HepG2 (cell line): ENCODE data around the gene E2F1. TPM values are rescaled to one million over a fixed set of nuclear protein-coding genes. Genes with fewer than 3 reads are reported as not detected.

Source experiments
- PRDM4 ChIP-seq: sonication (generic); formaldehyde crosslinking; IDR thresholded peaks from 2 replicates; pipeline ENCODE4 v1.9.0; 2021; ENCODE audit warnings: missing genetic modification reagents, borderline replicate concordance
- STAT6 ChIP-seq: sonication (generic); formaldehyde crosslinking; IDR thresholded peaks from 2 replicates; pipeline ENCODE4 v1.4.0; 2020; ENCODE audit warnings: missing genetic modification reagents, mild to moderate bottlenecking, borderline replicate concordance
- TOPORS ChIP-seq: sonication (generic); formaldehyde crosslinking; IDR thresholded peaks from 2 replicates; pipeline ENCODE4 v1.8.0; 2023; ENCODE audit warnings: mild to moderate bottlenecking, missing genetic modification reagents
- ZKSCAN1 ChIP-seq: fragments of 150-350 bp; IDR thresholded peaks from 2 replicates; pipeline ENCODE4 v1.6.1; 2014; ENCODE audit warnings: low read length
- ZNF776 ChIP-seq: sonication (generic); formaldehyde crosslinking; IDR thresholded peaks from 2 replicates; pipeline ENCODE4 v1.4.0; 2020; ENCODE audit warnings: mild to moderate bottlenecking, missing genetic modification reagents
- polyA plus RNA-seq, 8 experiments: library from polyadenylated mRNA; depleted of rRNA in 3 of 8; stranded (reverse) in 7 of 8; unstranded in 1 of 8; fragments of >200 nt; fragmentation: Illumina TruSeq in 4 of 8; extraction: Trizol in 4 of 8; gene quantifications; 2 replicates each; pipeline versions ENCODE4 v1.2.1 to v1.2.3, GENCODE V29; 2011 to 2016; ENCODE audit warnings: low read depth in 4 of 8, missing spikeins in 1 of 8, mixed read lengths in 1 of 8; ENCODE audit not compliant: insufficient read depth in 1 of 8
- total RNA-seq, 5 experiments: library from RNA; depleted of rRNA; stranded (reverse); fragments of >200 nt; fragmentation: Illumina TruSeq; extraction: Trizol; gene quantifications; 2 replicates each; pipeline ENCODE4 v1.2.3, GENCODE V29; 2016; ENCODE audit warnings: low read depth in 1 of 5
- TF ChIP-seq, protein P1 (sequence below): IDR thresholded peaks from 2 replicates; pipeline ENCODE4 v1.6.1; 2016; ENCODE audit warnings: missing genetic modification reagents, missing compliant biosample characterization
- TF ChIP-seq, protein P2 (sequence below): sonication (generic); formaldehyde crosslinking; IDR thresholded peaks from 2 replicates; pipeline ENCODE4 v1.4.0; 2020; ENCODE audit warnings: missing genetic modification reagents, borderline replicate concordance
- TF ChIP-seq, protein P3 (sequence below), 2 experiments: sonication (generic) in 1 of 2; formaldehyde crosslinking in 1 of 2; IDR thresholded peaks; 2 replicates each; pipeline versions ENCODE4 v1.4.0 to v1.6.1; 2018 to 2020; ENCODE audit warnings: missing genetic modification reagents in 2 of 2, borderline replicate concordance in 1 of 2, low read depth in 1 of 2, mild to moderate bottlenecking in 1 of 2, missing biosample characterization in 1 of 2
- TF ChIP-seq, protein P4 (sequence below): sonication (generic); formaldehyde crosslinking; IDR thresholded peaks from 2 replicates; pipeline ENCODE4 v1.5.0; 2020; ENCODE audit warnings: missing genetic modification reagents, mild to moderate bottlenecking, borderline replicate concordance

Gene E2F1
- total and polyA plus RNA-seq, 2 of the 13 experiments (the other 11 are each of a cell fraction or from before 2014, with no cell fraction given), result 25.5 to 39.4 TPM

DNA sequence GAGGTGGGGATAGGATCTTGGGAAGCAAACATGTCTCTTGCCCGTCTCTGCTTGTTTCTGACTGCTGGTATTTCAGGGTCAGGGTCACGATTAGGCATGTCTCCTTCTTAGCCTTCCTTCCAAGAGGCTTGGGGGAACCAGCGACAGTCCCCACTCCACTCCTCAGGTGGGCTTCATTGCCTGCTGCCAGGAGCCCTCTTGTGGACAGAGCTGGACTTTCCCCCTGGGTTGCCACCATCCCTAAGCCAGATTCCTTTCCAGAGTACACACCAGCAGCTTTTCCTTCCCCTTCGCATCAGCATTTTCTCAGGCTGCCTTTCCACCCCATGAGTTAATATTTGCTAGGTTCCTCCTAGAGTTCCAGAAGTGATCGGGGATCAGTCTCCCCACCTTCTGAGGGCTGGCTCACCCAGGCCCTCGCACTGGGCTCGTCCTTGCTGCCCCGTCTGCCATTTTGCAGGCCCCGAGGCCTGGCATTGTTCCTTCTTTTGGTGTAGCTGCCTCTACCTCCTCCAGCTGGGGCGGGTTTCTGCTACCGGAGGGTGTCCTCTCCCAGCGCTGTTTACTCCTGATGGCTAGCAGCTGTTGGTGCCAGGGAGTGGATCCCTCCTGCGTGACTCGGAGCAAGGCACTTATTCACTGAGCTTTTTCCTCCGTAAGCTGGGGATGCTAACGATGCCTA is 32.8 kb downstream of the E2F1 start (continued):
- TF ChIP-seq, protein P1, sequence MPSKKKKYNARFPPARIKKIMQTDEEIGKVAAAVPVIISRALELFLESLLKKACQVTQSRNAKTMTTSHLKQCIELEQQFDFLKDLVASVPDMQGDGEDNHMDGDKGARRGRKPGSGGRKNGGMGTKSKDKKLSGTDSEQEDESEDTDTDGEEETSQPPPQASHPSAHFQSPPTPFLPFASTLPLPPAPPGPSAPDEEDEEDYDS (CRISPR knock-in tag), result peak; percentile 27; the same call in 1 of the 2 replicates
- no peak for TF ChIP-seq STAT6 (CRISPR knock-in tag)
- TF ChIP-seq ZNF776, result peak; percentile 57; the same call in 1 of the 2 replicates
- TF ChIP-seq, protein P2, sequence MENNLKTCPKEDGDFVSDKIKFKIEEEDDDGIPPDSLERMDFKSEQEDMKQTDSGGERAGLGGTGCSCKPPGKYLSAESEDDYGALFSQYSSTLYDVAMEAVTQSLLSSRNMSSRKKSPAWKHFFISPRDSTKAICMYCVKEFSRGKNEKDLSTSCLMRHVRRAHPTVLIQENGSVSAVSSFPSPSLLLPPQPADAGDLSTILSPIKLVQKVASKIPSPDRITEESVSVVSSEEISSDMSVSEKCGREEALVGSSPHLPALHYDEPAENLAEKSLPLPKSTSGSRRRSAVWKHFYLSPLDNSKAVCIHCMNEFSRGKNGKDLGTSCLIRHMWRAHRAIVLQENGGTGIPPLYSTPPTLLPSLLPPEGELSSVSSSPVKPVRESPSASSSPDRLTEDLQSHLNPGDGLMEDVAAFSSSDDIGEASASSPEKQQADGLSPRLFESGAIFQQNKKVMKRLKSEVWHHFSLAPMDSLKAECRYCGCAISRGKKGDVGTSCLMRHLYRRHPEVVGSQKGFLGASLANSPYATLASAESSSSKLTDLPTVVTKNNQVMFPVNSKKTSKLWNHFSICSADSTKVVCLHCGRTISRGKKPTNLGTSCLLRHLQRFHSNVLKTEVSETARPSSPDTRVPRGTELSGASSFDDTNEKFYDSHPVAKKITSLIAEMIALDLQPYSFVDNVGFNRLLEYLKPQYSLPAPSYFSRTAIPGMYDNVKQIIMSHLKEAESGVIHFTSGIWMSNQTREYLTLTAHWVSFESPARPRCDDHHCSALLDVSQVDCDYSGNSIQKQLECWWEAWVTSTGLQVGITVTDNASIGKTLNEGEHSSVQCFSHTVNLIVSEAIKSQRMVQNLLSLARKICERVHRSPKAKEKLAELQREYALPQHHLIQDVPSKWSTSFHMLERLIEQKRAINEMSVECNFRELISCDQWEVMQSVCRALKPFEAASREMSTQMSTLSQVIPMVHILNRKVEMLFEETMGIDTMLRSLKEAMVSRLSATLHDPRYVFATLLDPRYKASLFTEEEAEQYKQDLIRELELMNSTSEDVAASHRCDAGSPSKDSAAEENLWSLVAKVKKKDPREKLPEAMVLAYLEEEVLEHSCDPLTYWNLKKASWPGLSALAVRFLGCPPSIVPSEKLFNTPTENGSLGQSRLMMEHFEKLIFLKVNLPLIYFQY, result 0 out of 2 replicates have a peak, but pooled peaks have one; percentile 62
- no peak for TF ChIP-seq PRDM4 (CRISPR knock-in tag)
- TF ChIP-seq, protein P3, sequence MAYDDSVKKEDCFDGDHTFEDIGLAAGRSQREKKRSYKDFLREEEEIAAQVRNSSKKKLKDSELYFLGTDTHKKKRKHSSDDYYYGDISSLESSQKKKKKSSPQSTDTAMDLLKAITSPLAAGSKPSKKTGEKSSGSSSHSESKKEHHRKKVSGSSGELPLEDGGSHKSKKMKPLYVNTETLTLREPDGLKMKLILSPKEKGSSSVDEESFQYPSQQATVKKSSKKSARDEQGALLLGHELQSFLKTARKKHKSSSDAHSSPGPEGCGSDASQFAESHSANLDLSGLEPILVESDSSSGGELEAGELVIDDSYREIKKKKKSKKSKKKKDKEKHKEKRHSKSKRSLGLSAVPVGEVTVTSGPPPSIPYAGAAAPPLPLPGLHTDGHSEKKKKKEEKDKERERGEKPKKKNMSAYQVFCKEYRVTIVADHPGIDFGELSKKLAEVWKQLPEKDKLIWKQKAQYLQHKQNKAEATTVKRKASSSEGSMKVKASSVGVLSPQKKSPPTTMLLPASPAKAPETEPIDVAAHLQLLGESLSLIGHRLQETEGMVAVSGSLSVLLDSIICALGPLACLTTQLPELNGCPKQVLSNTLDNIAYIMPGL (CRISPR knock-in tag; IDR thresholded peaks at IDR 0.05; ENCODE audit: borderline replicate concordance in 1 of 2, low read depth in 1 of 2), result peak; percentile 53 to 74; a peak in 1 of 4 replicates
- TF ChIP-seq ZKSCAN1, result no peak
- TF ChIP-seq TOPORS (CRISPR knock-in tag), result no peak
- TF ChIP-seq, protein P4, sequence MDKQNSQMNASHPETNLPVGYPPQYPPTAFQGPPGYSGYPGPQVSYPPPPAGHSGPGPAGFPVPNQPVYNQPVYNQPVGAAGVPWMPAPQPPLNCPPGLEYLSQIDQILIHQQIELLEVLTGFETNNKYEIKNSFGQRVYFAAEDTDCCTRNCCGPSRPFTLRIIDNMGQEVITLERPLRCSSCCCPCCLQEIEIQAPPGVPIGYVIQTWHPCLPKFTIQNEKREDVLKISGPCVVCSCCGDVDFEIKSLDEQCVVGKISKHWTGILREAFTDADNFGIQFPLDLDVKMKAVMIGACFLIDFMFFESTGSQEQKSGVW (CRISPR knock-in tag), result no peak
